Right lobe of liver (tissue), 6 donors: ENCODE measurements around the gene HBZ. TPM values are rescaled to one million over a fixed set of nuclear protein-coding genes. Genes with fewer than 3 reads are reported as not detected.

ENCODE experiments used
- ATAC-seq, 4 donors: fragments of 200-7000 bp; cut with Tn5 transposase; one replicate each; pipeline ENCODE4 v1.9.1; 2020; ENCODE audit warnings: mild to moderate bottlenecking in 4 of 4, moderate library complexity in 4 of 4
- DNase-seq, 3 donors: peaks; one replicate each; pipeline ENCODE4 v3.0.0-alpha.2; 2020
- H3K27ac ChIP-seq, 3 donors: fragments of 200-600 bp; one replicate each; pipeline ENCODE4 v1.8.0; 2022
- H3K27me3 ChIP-seq, 2 donors: fragments of 200-600 bp; one replicate each; pipeline ENCODE4 v1.8.0; 2022
- H3K36me3 ChIP-seq, 4 donors: fragments of 200-600 bp; sonication (generic) in 1 of 4; one replicate each; pipeline versions ENCODE4 v1.5.1 to v1.8.0; 2017 to 2022; ENCODE audit warnings: control low read depth in 1 of 4
- H3K4me1 ChIP-seq, 4 donors: fragments of 200-600 bp; sonication (generic) in 1 of 4; one replicate each; pipeline versions ENCODE4 v1.5.1 to v1.8.0; 2017 to 2022; ENCODE audit warnings: control low read depth in 1 of 4
- H3K4me3 ChIP-seq, 3 donors: fragments of 200-600 bp; one replicate each; pipeline ENCODE4 v1.8.0; 2022
- H3K9me3 ChIP-seq, 4 donors: fragments of 200-600 bp; sonication (generic) in 1 of 4; one replicate each; pipeline versions ENCODE4 v1.5.1 to v1.8.0; 2017 to 2022; ENCODE audit warnings: control low read depth in 1 of 4
- POLR2A ChIP-seq: fragments of 450-650 bp; IDR thresholded peaks from one replicate; pipeline ENCODE4 v1.6.1; 2017; ENCODE audit warnings: antibody characterized with exemption, mild to moderate bottlenecking
- WGBS: methylation state at CpG from one replicate; pipeline ENCODE4 v1.1.6; 2018; ENCODE audit warnings: low coverage, low lambda C conversion rate; ENCODE audit not compliant: insufficient coverage; ENCODE audit errors: missing lambda C conversion rate; 5-methylcytosine and 5-hydroxymethylcytosine counted together
- intact Hi-C, 2 donors: fragments of 100-400 bp; cut with DNase I; formaldehyde crosslinking; loops; one replicate each; pipeline versions ENCODE4 v1.11.2 to v1.14.1; 2022
- total RNA-seq, 6 experiments: library from RNA; depleted of rRNA in 2 of 6; stranded (reverse); fragments of >200 nt in 2 of 6; fragmentation: NEBNext Ultra II Directional in 3 of 6; extraction: Animal tissue kit (Norgen Biotek cat#: 25700) in 3 of 6; gene quantifications; one replicate each; pipeline versions ENCODE4 v1.1.0 to v1.2.4, GENCODE V29; 2016 to 2023
- TF ChIP-seq, protein P1 (sequence below), 4 donors: fragments of 200-600 bp in 3 of 4; fragments of 450-650 bp in 1 of 4; IDR thresholded peaks; one replicate each; pipeline versions ENCODE4 v1.5.1 to v1.8.0; 2016 to 2022; ENCODE audit warnings: antibody characterized with exemption in 4 of 4, mild to moderate bottlenecking in 2 of 4
- donor health status: DM: no; HTN: yes; CAD: no.
- donor health status: DM: no; HTN: no; CAD: no.
- donor health status: DM: no; HTN: no; CAD: no.
- donor health status: DM: no; HTN: yes; CAD: no.
- donor health status: DM: no; HTN: yes; CAD: no.

Gene HBZ
- total RNA-seq, 6 experiments from 2014 or later: 0.81 TPM; not detected in 5

DNA sequence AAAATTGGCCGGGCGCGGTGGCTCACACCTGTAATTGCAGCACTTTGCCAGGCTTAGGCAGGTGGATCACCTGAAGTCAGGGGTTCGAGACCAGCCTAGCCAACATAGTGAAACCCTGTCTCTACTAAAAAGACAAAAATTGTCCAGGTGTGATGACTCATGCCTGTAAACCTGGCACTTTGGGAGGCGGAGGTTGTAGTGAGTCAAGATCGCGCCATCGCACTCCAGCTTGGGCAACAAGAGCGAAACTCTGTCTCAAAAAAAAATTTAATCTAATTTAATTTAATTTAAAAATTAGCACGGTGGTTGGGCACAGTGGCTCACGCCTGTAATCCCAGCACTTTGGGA is 26.2 kb downstream of the HBZ start:
- Histone ChIP-seq H3K36me3 (no peaks in the 10 kb centered on the region), H3K27ac (no peak overlapping the region), H3K27me3 (peaks cover 0 to 16% of the 10 kb centered on the region in 2 donors), H3K4me3 (no peak overlapping the region), H3K4me1 (peaks cover 0 to 16% (median 4%) of the 10 kb centered on the region in 4 donors), H3K9me3 (no peaks in the 10 kb centered on the region)
- DNase-seq (no peak), ATAC-seq (no peak)
- 72% methylated on average over 11 of the region's 11 CpGs for WGBS
- intact Hi-C loops: no loop called here
- TF ChIP-seq, protein P1, sequence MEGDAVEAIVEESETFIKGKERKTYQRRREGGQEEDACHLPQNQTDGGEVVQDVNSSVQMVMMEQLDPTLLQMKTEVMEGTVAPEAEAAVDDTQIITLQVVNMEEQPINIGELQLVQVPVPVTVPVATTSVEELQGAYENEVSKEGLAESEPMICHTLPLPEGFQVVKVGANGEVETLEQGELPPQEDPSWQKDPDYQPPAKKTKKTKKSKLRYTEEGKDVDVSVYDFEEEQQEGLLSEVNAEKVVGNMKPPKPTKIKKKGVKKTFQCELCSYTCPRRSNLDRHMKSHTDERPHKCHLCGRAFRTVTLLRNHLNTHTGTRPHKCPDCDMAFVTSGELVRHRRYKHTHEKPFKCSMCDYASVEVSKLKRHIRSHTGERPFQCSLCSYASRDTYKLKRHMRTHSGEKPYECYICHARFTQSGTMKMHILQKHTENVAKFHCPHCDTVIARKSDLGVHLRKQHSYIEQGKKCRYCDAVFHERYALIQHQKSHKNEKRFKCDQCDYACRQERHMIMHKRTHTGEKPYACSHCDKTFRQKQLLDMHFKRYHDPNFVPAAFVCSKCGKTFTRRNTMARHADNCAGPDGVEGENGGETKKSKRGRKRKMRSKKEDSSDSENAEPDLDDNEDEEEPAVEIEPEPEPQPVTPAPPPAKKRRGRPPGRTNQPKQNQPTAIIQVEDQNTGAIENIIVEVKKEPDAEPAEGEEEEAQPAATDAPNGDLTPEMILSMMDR (IDR thresholded peaks at IDR 0.05): no peak
- no peak for TF ChIP-seq POLR2A

DNA sequence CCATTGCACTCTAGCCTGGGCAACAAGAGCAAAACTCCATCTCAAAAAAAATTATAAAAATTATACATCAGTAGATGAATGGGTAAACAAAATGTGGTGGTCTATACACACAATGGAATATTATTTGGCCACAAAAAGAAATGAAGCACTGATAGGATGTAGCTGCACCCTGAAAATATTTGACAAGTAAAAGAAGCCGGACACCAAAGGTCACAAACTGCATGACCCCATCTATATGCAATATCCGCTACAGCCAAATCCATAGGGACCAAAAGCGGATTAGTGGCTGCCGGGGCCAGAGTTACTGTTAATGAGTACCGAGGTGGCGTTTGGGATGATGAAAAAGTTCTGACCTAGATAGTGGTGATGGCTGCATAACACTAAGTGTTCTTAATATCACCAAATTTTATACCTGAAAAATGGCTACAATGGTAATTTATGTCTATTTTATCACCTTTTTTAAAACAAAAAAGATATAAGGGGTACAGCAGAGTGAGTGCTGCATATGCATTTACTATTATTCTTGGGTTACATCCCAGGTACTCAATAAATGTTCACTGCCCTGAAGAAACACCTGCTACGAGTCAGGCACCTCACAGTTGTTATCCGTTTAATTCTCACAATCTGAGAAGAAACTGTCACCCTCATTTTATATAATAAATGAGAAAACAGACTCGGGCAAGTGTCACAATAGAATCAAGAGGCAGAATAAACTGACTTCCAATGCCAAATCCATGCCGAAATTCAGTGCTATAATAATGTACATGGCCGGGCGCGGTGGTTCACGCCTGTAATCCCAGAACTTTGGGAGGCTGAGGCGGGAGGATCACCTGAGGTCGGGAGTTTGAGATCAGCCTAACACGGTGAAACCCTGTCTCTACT is 27.0 kb downstream of the HBZ start:
- ATAC-seq (no peak), DNase-seq (no peak)
- Histone ChIP-seq H3K4me3 (no peak overlapping the region), H3K9me3 (no peaks in the 10 kb centered on the region), H3K4me1 (peaks cover 0 to 16% (median 4%) of the 10 kb centered on the region in 4 donors), H3K36me3 (no peaks in the 10 kb centered on the region), H3K27ac (no peak overlapping the region), H3K27me3 (peaks cover 0 to 16% of the 10 kb centered on the region in 2 donors)
- 72% methylated on average over 17 of the region's 17 CpGs for WGBS
- TF ChIP-seq POLR2A: no peak
- TF ChIP-seq, protein P1 (IDR thresholded peaks at IDR 0.05): no peak
- intact Hi-C loops: no loop called here

DNA sequence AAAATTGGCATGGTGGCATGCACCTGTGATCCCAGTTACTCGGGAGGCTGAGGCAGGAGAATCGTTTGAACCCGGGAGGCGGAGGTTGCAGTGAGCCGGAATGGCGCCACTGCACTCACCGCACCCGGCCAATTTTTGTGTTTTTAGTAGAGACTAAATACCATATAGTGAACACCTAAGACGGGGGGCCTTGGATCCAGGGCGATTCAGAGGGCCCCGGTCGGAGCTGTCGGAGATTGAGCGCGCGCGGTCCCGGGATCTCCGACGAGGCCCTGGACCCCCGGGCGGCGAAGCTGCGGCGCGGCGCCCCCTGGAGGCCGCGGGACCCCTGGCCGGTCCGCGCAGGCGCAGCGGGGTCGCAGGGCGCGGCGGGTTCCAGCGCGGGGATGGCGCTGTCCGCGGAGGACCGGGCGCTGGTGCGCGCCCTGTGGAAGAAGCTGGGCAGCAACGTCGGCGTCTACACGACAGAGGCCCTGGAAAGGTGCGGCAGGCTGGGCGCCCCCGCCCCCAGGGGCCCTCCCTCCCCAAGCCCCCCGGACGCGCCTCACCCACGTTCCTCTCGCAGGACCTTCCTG is 27.7 kb downstream of the HBZ start, which contains the start of gene HBQ1:
Gene HBQ1, plus strand, starts transcription at position 359 of the 575 bp plus-strand sequence. Its CDS starts 28 bp downstream, at position 387.
- Histone ChIP-seq H3K27me3 (peaks cover 0 to 16% of the 10 kb centered on the region in 2 donors), H3K4me3 (peak within 1 kb of the TSS in 1 of 3 donors; percentile 19), H3K9me3 (no peaks in the 10 kb centered on the region), H3K36me3 (no peaks in the 10 kb centered on the region), H3K4me1 (peaks cover 0 to 16% (median 4%) of the 10 kb centered on the region in 4 donors), H3K27ac (no peak within 1 kb of the TSS)
- WGBS: 20% methylated on average over 12 of the region's 59 CpGs
- TF ChIP-seq POLR2A: no peak
- TF ChIP-seq, protein P1 (IDR thresholded peaks at IDR 0.05): peak in 2 of 4 donors; percentile 20 to 28
- no peak for DNase-seq
- intact Hi-C loops: no loop called here
- peak in 1 of 4 donors; percentile 4 for ATAC-seq

DNA sequence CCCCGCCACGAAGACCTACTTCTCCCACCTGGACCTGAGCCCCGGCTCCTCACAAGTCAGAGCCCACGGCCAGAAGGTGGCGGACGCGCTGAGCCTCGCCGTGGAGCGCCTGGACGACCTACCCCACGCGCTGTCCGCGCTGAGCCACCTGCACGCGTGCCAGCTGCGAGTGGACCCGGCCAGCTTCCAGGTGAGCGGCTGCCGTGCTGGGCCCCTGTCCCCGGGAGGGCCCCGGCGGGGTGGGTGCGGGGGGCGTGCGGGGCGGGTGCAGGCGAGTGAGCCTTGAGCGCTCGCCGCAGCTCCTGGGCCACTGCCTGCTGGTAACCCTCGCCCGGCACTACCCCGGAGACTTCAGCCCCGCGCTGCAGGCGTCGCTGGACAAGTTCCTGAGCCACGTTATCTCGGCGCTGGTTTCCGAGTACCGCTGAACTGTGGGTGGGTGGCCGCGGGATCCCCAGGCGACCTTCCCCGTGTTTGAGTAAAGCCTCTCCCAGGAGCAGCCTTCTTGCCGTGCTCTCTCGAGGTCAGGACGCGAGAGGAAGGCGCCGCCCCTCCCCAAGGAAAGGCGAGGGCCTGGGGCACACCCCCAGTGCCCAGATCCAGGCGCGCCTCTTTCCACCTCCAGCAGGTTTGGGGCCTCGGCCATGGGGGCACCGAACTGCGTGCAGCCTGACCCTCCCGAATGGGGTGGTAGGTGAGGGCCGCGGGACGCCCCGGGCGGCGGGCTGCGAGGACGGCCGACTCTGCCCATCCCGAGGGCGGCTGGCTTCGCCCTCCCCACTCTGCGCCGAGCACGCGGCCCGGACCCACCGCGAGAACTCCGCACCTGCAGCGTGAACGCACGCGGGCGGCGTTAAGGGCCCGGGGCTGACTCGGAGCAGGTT is 28.5 kb downstream of the HBZ start:
- Histone ChIP-seq H3K9me3 (no peaks in the 10 kb centered on the region), H3K4me3 (peak overlapping the region in 1 of 3 donors; percentile 19), H3K36me3 (no peaks in the 10 kb centered on the region), H3K27me3 (peaks cover 0 to 16% of the 10 kb centered on the region in 2 donors), H3K27ac (no peak overlapping the region), H3K4me1 (peaks cover 0 to 16% (median 4%) of the 10 kb centered on the region in 4 donors)
- peak; percentile 16 to 41 (median 27) for ATAC-seq
- 0% methylated on average over 9 of the region's 89 CpGs for WGBS
- intact Hi-C loops: no loop called here
- no peak for DNase-seq
- TF ChIP-seq, protein P1 (IDR thresholded peaks at IDR 0.05): no peak
- no peak for TF ChIP-seq POLR2A
